Tibial artery (tissue), 4 donors: ENCODE measurements around the gene DYNLT3.

Experiments used
- DNase-seq, 2 donors: peaks; one replicate each; pipeline ENCODE4 v3.0.0-alpha.2; 2019
- H3K27ac ChIP-seq, 2 donors: fragments of 200-600 bp; sonication (generic) in 1 of 2; 1 replicate in 1 of 2; 2 replicates in 1 of 2; pipeline ENCODE4 v1.5.1; 2018 to 2019; ENCODE audit warnings: mild to moderate bottlenecking in 1 of 2
- H3K27me3 ChIP-seq, 2 donors: fragments of 200-600 bp; sonication (generic) in 1 of 2; one replicate each; pipeline versions ENCODE4 v1.5.1 to v1.6.0; 2016 to 2019
- H3K36me3 ChIP-seq, 3 donors: fragments of 200-600 bp; sonication (generic) in 2 of 3; one replicate each; pipeline ENCODE4 v1.5.1; 2016 to 2019; ENCODE audit warnings: mild to moderate bottlenecking in 2 of 3
- H3K4me1 ChIP-seq, 4 donors: fragments of 200-600 bp; sonication (generic) in 2 of 4; 1 replicate in 3 of 4; 2 replicates in 1 of 4; pipeline ENCODE4 v1.5.1; 2016 to 2019
- H3K4me3 ChIP-seq, 2 donors: fragments of 200-600 bp; sonication (generic) in 1 of 2; 1 replicate in 1 of 2; 2 replicates in 1 of 2; pipeline ENCODE4 v1.5.1; 2018 to 2019; ENCODE audit warnings: mild to moderate bottlenecking in 2 of 2
- H3K9me3 ChIP-seq, 3 donors: fragments of 200-600 bp; sonication (generic) in 1 of 3; one replicate each; pipeline ENCODE4 v1.5.1; 2016 to 2019
- intact Hi-C: fragments of 100-400 bp; cut with DNase I; formaldehyde crosslinking; loops from one replicate; pipeline ENCODE4 v1.15.0; 2023; ENCODE audit warnings: low total_unique reads
- TF ChIP-seq, protein P1 (sequence below), 2 experiments: fragments of 200-600 bp in 1 of 2; fragments of 450-650 bp in 1 of 2; IDR thresholded peaks; one replicate each; pipeline ENCODE4 v1.5.1; 2017 to 2019; ENCODE audit warnings: antibody characterized with exemption in 2 of 2, mild to moderate bottlenecking in 1 of 2, moderate library complexity in 1 of 2

DYNLT3 gene

GRCh38 chrX:37844622-37845021 is 2.7 kb downstream of the DYNLT3 start:
- Histone ChIP-seq H3K4me1 (peaks cover 0 to 21% (median 0%) of the 10 kb centered on the region in 4 donors), H3K9me3 (no peaks in the 10 kb centered on the region), H3K27me3 (no peaks in the 10 kb centered on the region), H3K27ac (no peak overlapping the region), H3K4me3 (no peak overlapping the region), H3K36me3 (no peaks in the 10 kb centered on the region)
- TF ChIP-seq, protein P1, sequence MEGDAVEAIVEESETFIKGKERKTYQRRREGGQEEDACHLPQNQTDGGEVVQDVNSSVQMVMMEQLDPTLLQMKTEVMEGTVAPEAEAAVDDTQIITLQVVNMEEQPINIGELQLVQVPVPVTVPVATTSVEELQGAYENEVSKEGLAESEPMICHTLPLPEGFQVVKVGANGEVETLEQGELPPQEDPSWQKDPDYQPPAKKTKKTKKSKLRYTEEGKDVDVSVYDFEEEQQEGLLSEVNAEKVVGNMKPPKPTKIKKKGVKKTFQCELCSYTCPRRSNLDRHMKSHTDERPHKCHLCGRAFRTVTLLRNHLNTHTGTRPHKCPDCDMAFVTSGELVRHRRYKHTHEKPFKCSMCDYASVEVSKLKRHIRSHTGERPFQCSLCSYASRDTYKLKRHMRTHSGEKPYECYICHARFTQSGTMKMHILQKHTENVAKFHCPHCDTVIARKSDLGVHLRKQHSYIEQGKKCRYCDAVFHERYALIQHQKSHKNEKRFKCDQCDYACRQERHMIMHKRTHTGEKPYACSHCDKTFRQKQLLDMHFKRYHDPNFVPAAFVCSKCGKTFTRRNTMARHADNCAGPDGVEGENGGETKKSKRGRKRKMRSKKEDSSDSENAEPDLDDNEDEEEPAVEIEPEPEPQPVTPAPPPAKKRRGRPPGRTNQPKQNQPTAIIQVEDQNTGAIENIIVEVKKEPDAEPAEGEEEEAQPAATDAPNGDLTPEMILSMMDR (IDR thresholded peaks at IDR 0.05) = no peak
- intact Hi-C loops = no loop called here
- no peak for DNase-seq

GRCh38 chrX:37840931-37841330 is 6.4 kb downstream of the DYNLT3 start:
- Histone ChIP-seq H3K4me1 (peaks cover 0 to 18% (median 0%) of the 10 kb centered on the region in 4 donors), H3K27me3 (no peaks in the 10 kb centered on the region), H3K27ac (no peak overlapping the region), H3K4me3 (no peak overlapping the region), H3K36me3 (peaks cover 0 to 9% (median 5%) of the 10 kb centered on the region in 3 donors), H3K9me3 (no peaks in the 10 kb centered on the region)
- intact Hi-C loops = no loop called here
- DNase-seq = no peak
- TF ChIP-seq, protein P1 (IDR thresholded peaks at IDR 0.05) = no peak

DNA sequence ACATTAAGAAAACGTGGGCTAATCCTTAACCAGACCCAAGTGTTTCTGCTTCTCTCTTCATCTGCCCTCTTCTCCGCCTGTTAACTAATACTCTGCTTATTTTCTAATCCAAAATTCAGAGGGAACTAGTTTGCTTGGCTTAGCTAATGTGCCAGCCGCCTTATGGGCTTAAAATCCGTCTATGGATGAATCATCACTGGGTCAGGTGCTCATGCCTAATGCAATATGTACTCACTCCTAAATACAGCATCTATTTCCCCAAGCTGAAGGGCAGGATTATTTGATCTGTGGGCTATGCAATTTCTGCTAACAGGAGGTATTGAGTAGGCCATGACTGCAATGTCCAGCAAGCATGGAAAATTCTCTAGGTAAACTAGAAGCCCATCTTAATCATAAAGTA is 12.4 kb downstream of the DYNLT3 start:
- TF ChIP-seq, protein P1 (IDR thresholded peaks at IDR 0.05) = no peak
- no peaks in the 10 kb centered on the region for H3K9me3 ChIP-seq
- intact Hi-C loops = no loop called here
- peaks cover 0 to 9% (median 5%) of the 10 kb centered on the region in 3 donors for H3K36me3 ChIP-seq
- DNase-seq = no peak
- no peaks in the 10 kb centered on the region for H3K27me3 ChIP-seq
- no peak overlapping the region for H3K27ac ChIP-seq
- peaks cover 0 to 3% (median 0%) of the 10 kb centered on the region in 4 donors for H3K4me1 ChIP-seq
- H3K4me3 ChIP-seq = no peak overlapping the region

DNA sequence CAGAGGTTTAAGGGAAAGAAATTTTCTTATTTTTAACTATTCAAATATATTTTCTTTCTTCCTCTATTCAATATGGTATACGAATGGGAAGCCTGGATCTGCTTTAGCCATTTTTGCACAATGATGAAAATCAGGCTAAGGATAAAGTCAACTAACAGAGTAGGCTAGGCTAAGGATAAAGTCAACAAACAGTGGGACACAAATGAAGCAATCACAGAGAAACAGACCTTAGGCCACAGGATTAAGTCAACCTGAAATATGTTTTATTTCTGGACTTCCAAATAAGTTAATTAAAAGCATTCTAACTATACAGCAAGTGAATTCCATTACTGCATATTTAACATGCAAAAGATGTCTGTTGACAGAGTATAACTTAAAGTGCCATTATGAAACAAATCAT is 17.0 kb downstream of the DYNLT3 start:
- Histone ChIP-seq H3K36me3 (no peaks in the 10 kb centered on the region), H3K27ac (no peak overlapping the region), H3K4me1 (peaks cover 0 to 4% (median 0%) of the 10 kb centered on the region in 4 donors), H3K4me3 (no peak overlapping the region), H3K27me3 (no peaks in the 10 kb centered on the region), H3K9me3 (no peaks in the 10 kb centered on the region)
- TF ChIP-seq, protein P1 (IDR thresholded peaks at IDR 0.05) = no peak
- DNase-seq = no peak
- intact Hi-C loops = no loop called here

DNA sequence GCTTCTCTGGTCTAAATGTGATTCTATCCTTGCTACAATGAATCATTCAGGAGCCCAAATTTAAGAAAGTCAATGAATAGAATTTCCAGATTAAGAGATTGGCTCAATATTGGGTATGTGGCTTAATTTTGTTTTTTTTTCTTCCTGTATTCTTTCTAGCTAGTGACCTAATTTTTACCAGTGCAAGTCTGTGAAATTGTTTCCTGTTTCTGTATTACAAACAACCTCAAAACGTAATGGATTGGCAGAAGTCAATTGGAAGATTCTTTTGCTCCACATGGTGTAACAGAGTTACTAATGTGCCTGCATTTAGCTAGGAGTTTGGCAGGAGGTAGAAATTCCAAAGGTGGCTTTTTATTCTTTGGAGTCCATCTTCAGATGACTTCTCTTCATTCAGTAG is 17.6 kb downstream of the DYNLT3 start:
- Histone ChIP-seq H3K27me3 (no peaks in the 10 kb centered on the region), H3K9me3 (no peaks in the 10 kb centered on the region)

More for the DNA sequence above, 17.6 kb downstream of the DYNLT3 start:
- Histone ChIP-seq H3K4me3 (no peak overlapping the region), H3K4me1 (peaks cover 0 to 4% (median 0%) of the 10 kb centered on the region in 4 donors), H3K36me3 (no peaks in the 10 kb centered on the region), H3K27ac (no peak overlapping the region)
- DNase-seq = no peak
- intact Hi-C loops = no loop called here
- TF ChIP-seq, protein P1 (IDR thresholded peaks at IDR 0.05) = no peak
